ENCODE data around the gene JKAMP. TPM values are rescaled to one million over a fixed set of nuclear protein-coding genes. Genes with fewer than 3 reads are reported as not detected.

The JKAMP gene
- total and polyA plus RNA-seq, 2 donors (not counting 3 experiments of a cell fraction or from before 2014, with no cell fraction given), result 30.8 to 160 TPM

GRCh38 chr14:59464486-59465315 lies 19.6 kb upstream of the JKAMP start:
- Histone ChIP-seq H3K4me3 (replicated peaks in 1 of 3; ENCODE audit: insufficient read depth in 1 of 3, low read depth in 1 of 3, low read length in 3 of 3) (peak overlapping the region; percentile 18 to 48 (median 29)), H3K9ac (replicated peaks; ENCODE audit: extremely low read depth, insufficient read depth, low read length) (peak overlapping the region; percentile 42), H3K4me1 (ENCODE audit: control insufficient read depth, extremely low read depth, insufficient read depth, low read length) (peaks cover 5% of the 10 kb centered on the region), H3K79me2 (ENCODE audit: control insufficient read depth, insufficient read depth, low read length) (no peaks in the 10 kb centered on the region), H4K20me1 (replicated peaks; ENCODE audit: control insufficient read depth, extremely low read depth, insufficient read depth, low read length) (no peaks in the 10 kb centered on the region), H2AFZ (ENCODE audit: low read depth, low read length) (peak overlapping the region; percentile 95), H3K27ac (ENCODE audit: insufficient read depth, low read depth, low read length) (no peak overlapping the region), H3K9me3 (replicated peaks; ENCODE audit: control insufficient read depth, insufficient read depth, low read length) (no peaks in the 10 kb centered on the region), H3K9me1 (replicated peaks; ENCODE audit: control insufficient read depth, extremely low read depth, insufficient read depth, low read length) (no peaks in the 10 kb centered on the region), H3K4me2 (ENCODE audit: insufficient read depth, low read length) (peak overlapping the region; percentile 53), H3K36me3 (ENCODE audit: control insufficient read depth in 2 of 2, extremely low read depth in 1 of 2, insufficient read depth in 2 of 2, low read length in 2 of 2) (no peaks in the 10 kb centered on the region), H3K27me3 (ENCODE audit: control insufficient read depth in 2 of 2, insufficient read depth in 2 of 2, low read length in 2 of 2) (no peaks in the 10 kb centered on the region)
- ChIA-PET POLR2A (no interaction called here), CTCF (interaction anchor here (1.5 to 2.0 kb wide), 2 partner anchors 19 to 20 kb away, joined by 9 to 18 read pairs; partner anchors contain the start of genes JKAMP and L3HYPDH)
- intact Hi-C loops (cut with micrococcal nuclease), result loop anchor here (1.0 kb wide), 1 partner anchor 18 kb away; no protein-coding TSS in a partner anchor
- dilution Hi-C loops (cut with MboI; ENCODE audit: extremely low pct_ligation_motif_present, low sequenced_read_pairs), result no loop called here
- DNase-seq (ENCODE audit: low read depth, low spot score), result peak; percentile 59
- FAIRE-seq, result peak; percentile 81
- TF ChIP-seq, protein P1, sequence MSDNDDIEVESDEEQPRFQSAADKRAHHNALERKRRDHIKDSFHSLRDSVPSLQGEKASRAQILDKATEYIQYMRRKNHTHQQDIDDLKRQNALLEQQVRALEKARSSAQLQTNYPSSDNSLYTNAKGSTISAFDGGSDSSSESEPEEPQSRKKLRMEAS (IDR thresholded peaks at IDR 0.05; ENCODE audit: insufficient read depth, insufficient read length), result no peak
- peak; percentile 25 for TF ChIP-seq POLR2AphosphoS5 (IDR thresholded peaks at IDR 0.05; ENCODE audit: insufficient read depth, low read depth, low read length)
- BruUV-seq (replicated peaks), result no TSS peak

DNA sequence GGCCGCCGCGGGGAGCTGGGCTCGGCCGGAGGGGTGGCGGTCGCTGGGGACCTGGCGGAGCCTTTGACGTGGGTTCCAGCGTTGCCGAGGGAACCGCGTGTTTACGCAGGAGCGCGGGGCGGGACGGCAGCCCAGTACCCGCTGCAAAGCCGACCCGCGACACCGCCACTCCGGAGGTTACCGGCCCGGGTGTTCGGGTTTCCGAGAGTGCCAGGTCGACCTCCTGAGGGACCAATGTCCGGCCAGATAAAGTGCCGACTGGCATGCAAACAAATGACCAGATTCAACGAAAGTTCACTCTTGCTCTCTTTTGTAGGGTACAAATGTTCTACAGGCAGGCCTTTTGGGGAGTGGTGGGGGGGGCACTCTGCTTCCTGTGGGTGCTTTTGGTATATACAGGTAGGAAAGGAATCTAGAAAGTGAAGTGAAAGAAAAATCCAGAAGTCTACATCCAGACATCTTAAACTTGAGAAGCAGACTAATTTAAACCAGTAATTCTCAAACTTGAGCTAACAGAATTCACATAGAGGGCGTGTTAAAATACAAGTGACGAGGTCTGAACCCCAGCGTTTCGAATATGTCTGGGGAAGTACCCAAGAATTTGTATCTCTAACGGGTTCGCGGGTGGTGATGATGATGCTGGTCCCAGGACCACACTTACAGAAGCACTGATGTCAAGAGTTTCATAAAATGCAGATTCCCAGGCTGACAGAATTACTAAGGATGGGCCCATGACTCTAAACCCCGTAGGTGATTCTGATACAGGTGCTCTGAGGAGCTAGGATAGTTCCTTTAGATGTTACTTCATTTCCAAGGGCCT lies 18.8 kb upstream of the JKAMP start, which contains the start of gene GPR135:
GPR135 (minus strand) TSS at position 65 of the 820 bp plus-strand sequence. CDS start 154 bp downstream, outside the sequence.
- intact Hi-C loops (cut with micrococcal nuclease), result loop anchor here (1.0 kb wide), 1 partner anchor 17 kb away; no protein-coding TSS in a partner anchor
- Histone ChIP-seq H2AFZ (ENCODE audit: low read depth, low read length) (peak within 1 kb of the TSS; percentile 95), H4K20me1 (replicated peaks; ENCODE audit: control insufficient read depth, extremely low read depth, insufficient read depth, low read length) (no peaks in the 10 kb centered on the region), H3K4me1 (ENCODE audit: control insufficient read depth, extremely low read depth, insufficient read depth, low read length) (peaks cover 5% of the 10 kb centered on the region), H3K4me2 (ENCODE audit: insufficient read depth, low read length) (peak within 1 kb of the TSS; percentile 53), H3K9me3 (replicated peaks; ENCODE audit: control insufficient read depth, insufficient read depth, low read length) (no peaks in the 10 kb centered on the region), H3K4me3 (replicated peaks in 1 of 3; ENCODE audit: insufficient read depth in 1 of 3, low read depth in 1 of 3, low read length in 3 of 3) (peak within 1 kb of the TSS; percentile 18 to 48 (median 29)), H3K79me2 (ENCODE audit: control insufficient read depth, insufficient read depth, low read length) (no peaks in the 10 kb centered on the region), H3K36me3 (ENCODE audit: control insufficient read depth in 2 of 2, extremely low read depth in 1 of 2, insufficient read depth in 2 of 2, low read length in 2 of 2) (peaks cover 0 to 2% of the 10 kb centered on the region in 2 experiments), H3K27me3 (ENCODE audit: control insufficient read depth in 2 of 2, insufficient read depth in 2 of 2, low read length in 2 of 2) (no peaks in the 10 kb centered on the region), H3K27ac (ENCODE audit: insufficient read depth, low read depth, low read length) (no peak within 1 kb of the TSS), H3K9ac (replicated peaks; ENCODE audit: extremely low read depth, insufficient read depth, low read length) (peak within 1 kb of the TSS; percentile 42), H3K9me1 (replicated peaks; ENCODE audit: control insufficient read depth, extremely low read depth, insufficient read depth, low read length) (no peaks in the 10 kb centered on the region)
- no TSS peak for BruUV-seq (replicated peaks)
- CTCF ChIA-PET, result interaction anchor here (1.5 to 2.0 kb wide), 2 partner anchors 17 to 111 kb away, joined by 4 to 6 read pairs; partner anchors contain the start of gene CCDC175
- FAIRE-seq (peak; percentile 31), DNase-seq (ENCODE audit: low read depth, low spot score) (peak; percentile 45)
- dilution Hi-C loops (cut with MboI; ENCODE audit: extremely low pct_ligation_motif_present, low sequenced_read_pairs), result no loop called here
- POLR2A ChIA-PET, result no interaction called here
- TF ChIP-seq CTCF (IDR thresholded peaks at IDR 0.05; ENCODE audit: extremely low read depth in 1 of 2, insufficient read depth in 1 of 2, low read depth in 1 of 2, low read length in 2 of 2), result no peak
- TF ChIP-seq, protein P1 (IDR thresholded peaks at IDR 0.05; ENCODE audit: insufficient read depth, insufficient read length), result no peak
- no peak for TF ChIP-seq MYC (IDR thresholded peaks at IDR 0.05; ENCODE audit: low read depth, low read length)
- no peak for TF ChIP-seq FOS (IDR thresholded peaks at IDR 0.05; ENCODE audit: borderline replicate concordance, insufficient read depth, low read length)
- TF ChIP-seq POLR2AphosphoS5 (IDR thresholded peaks at IDR 0.05; ENCODE audit: insufficient read depth, low read depth, low read length), result no peak
- TF ChIP-seq GATA2 (IDR thresholded peaks at IDR 0.05; ENCODE audit: insufficient read depth, insufficient read length, low read depth, low read length), result no peak
- no peak for TF ChIP-seq POLR2A (IDR thresholded peaks at IDR 0.05; ENCODE audit: low read depth, low read length)
- TF ChIP-seq JUN (IDR thresholded peaks at IDR 0.05; ENCODE audit: borderline replicate concordance, insufficient read depth, insufficient read length, low read depth), result no peak
- no peak for TF ChIP-seq EZH2 (IDR thresholded peaks at IDR 0.05; ENCODE audit: borderline replicate concordance, low read depth, low read length, severe bottlenecking)

Data from endothelial cell of umbilical vein (primary cell).